H1 (cell line): ENCODE data around the gene CDK5R1. TPM values are rescaled to one million over a fixed set of nuclear protein-coding genes. Genes with fewer than 3 reads are reported as not detected.

Experiments
- CTCF ChIA-PET: fragments of 300-600 bp; sonication (Branson Sonifier 250); formaldehyde crosslinking; loops from one replicate; lab custom pipeline; 2021; ENCODE audit not compliant: partially characterized antibody; lab: Charles Lee
- POLR2A ChIA-PET: fragments of 300-600 bp; sonication (Branson Sonifier 250); formaldehyde crosslinking; loops from one replicate; lab custom pipeline; 2021; ENCODE audit warnings: inconsistent platforms; ENCODE audit not compliant: partially characterized antibody; lab: Charles Lee
- DNase-seq, 2 experiments: peaks; one replicate each; pipeline versions ENCODE4 v3.0.0 to v3.0.0-alpha.2; 2010 to 2022; ENCODE audit warnings: low spot score in 2 of 2, low read depth in 1 of 2, mixed read lengths in 1 of 2
- FAIRE-seq: peaks from 2 replicates; lab custom pipeline; 2011; peaks lifted over from hg19 to GRCh38; lab: Jason Lieb, UNC
- H2AFZ ChIP-seq: 2 replicates; pipeline ENCODE4 v1.8.1; 2012; ENCODE audit warnings: low read length, inconsistent platforms
- H2AK5ac ChIP-seq: 2 replicates; pipeline ENCODE4 v1.6.1; 2013; ENCODE audit warnings: low read depth, low read length
- H2BK120ac ChIP-seq: replicated peaks from 2 replicates; pipeline ENCODE3; 2013; ENCODE audit warnings: low read depth, low read length, inconsistent platforms
- H2BK12ac ChIP-seq: 2 replicates; pipeline ENCODE4 v1.6.1; 2013; ENCODE audit warnings: low read depth, low read length
- H2BK15ac ChIP-seq: 2 replicates; pipeline ENCODE4 v1.6.1; 2013; ENCODE audit warnings: low read length
- H2BK20ac ChIP-seq: 2 replicates; pipeline ENCODE4 v1.6.1; 2013; ENCODE audit warnings: low read length
- H2BK5ac ChIP-seq: 2 replicates; pipeline ENCODE4 v1.6.1; 2013; ENCODE audit warnings: low read depth, low read length
- H3K14ac ChIP-seq: 2 replicates; pipeline ENCODE4 v1.6.1; 2013; ENCODE audit warnings: inconsistent platforms; ENCODE audit not compliant: insufficient read length
- H3K18ac ChIP-seq: 2 replicates; pipeline ENCODE4 v1.6.1; 2013; ENCODE audit warnings: low read length; ENCODE audit errors: extremely low read depth
- H3K23ac ChIP-seq: 2 replicates; pipeline ENCODE4 v1.6.1; 2013; ENCODE audit warnings: inconsistent platforms; ENCODE audit not compliant: insufficient read length
- H3K23me2 ChIP-seq: 2 replicates; pipeline ENCODE4 v1.6.1; 2013; ENCODE audit warnings: low read depth, low read length
- H3K27ac ChIP-seq: 2 replicates; pipeline ENCODE4 v1.6.1; 2011; ENCODE audit warnings: low read depth, low read length, inconsistent platforms
- H3K27me3 ChIP-seq, 4 experiments: replicated peaks in 1 of 4; 1 replicate in 1 of 4; 2 replicates in 3 of 4; pipeline versions ENCODE4 v1.6.1 to v1.8.1; 2011 to 2013; ENCODE audit warnings: low read length in 3 of 4, mild to moderate bottlenecking in 3 of 4, inconsistent platforms in 2 of 4, mixed read lengths in 2 of 4, moderate library complexity in 1 of 4; ENCODE audit not compliant: control insufficient read depth in 3 of 4, insufficient read depth in 3 of 4; ENCODE audit errors: extremely low read depth in 1 of 4
- H3K36me3 ChIP-seq, 4 experiments: 2 replicates each; pipeline versions ENCODE4 v1.6.1 to v1.8.1; 2011 to 2013; ENCODE audit warnings: mild to moderate bottlenecking in 4 of 4, low read length in 3 of 4, moderate library complexity in 2 of 4, control low read depth in 1 of 4, inconsistent platforms in 1 of 4; ENCODE audit not compliant: insufficient read depth in 4 of 4, control insufficient read depth in 2 of 4
- H3K4ac ChIP-seq: replicated peaks from 2 replicates; pipeline ENCODE3; 2013; ENCODE audit warnings: low read length, low read depth, mixed read lengths, inconsistent platforms; ENCODE audit not compliant: insufficient read length
- H3K4me1 ChIP-seq, 4 experiments: replicated peaks in 1 of 4; 1 replicate in 1 of 4; 2 replicates in 3 of 4; pipeline versions ENCODE4 v1.6.1 to v1.8.1; 2011 to 2013; ENCODE audit warnings: low read length in 3 of 4, inconsistent platforms in 2 of 4, mixed read lengths in 1 of 4; ENCODE audit not compliant: insufficient read depth in 4 of 4, control insufficient read depth in 3 of 4
- H3K4me2 ChIP-seq, 2 experiments: 2 replicates each; pipeline versions ENCODE4 v1.6.1 to v1.8.1; 2011 to 2013; ENCODE audit warnings: low read depth in 2 of 2, low read length in 2 of 2, control low read depth in 1 of 2, inconsistent platforms in 1 of 2, mild to moderate bottlenecking in 1 of 2; ENCODE audit not compliant: insufficient read depth in 1 of 2
- H3K4me3 ChIP-seq, 4 experiments: fragments of 200-600, 300-600 bp in 1 of 4; sonication (generic), shearing (Covaris generic), sonication (Bioruptor Twin) in 1 of 4; 2 replicates each; pipeline versions ENCODE4 v1.5.1 to v1.8.1; 2011 to 2016; ENCODE audit warnings: low read length in 4 of 4, low read depth in 3 of 4, control low read depth in 2 of 4, inconsistent platforms in 2 of 4, mild to moderate bottlenecking in 2 of 4, mixed read lengths in 1 of 4, moderate library complexity in 1 of 4; ENCODE audit not compliant: insufficient read depth in 2 of 4; ENCODE audit errors: extremely low read depth in 1 of 4
- H3K56ac ChIP-seq: replicated peaks from 2 replicates; pipeline ENCODE3; 2013; ENCODE audit warnings: low read depth, mild to moderate bottlenecking, mixed read lengths, low read length, inconsistent platforms; ENCODE audit not compliant: insufficient read length
- H3K79me1 ChIP-seq: 2 replicates; pipeline ENCODE4 v1.6.1; 2013; ENCODE audit warnings: low read depth, low read length, control low read depth
- H3K79me2 ChIP-seq, 2 experiments: 2 replicates each; pipeline versions ENCODE4 v1.6.1 to v1.8.1; 2012 to 2013; ENCODE audit warnings: low read length in 2 of 2, mild to moderate bottlenecking in 2 of 2, inconsistent platforms in 1 of 2; ENCODE audit not compliant: insufficient read depth in 2 of 2, control insufficient read depth in 1 of 2
- H3K9ac ChIP-seq, 4 experiments: replicated peaks in 1 of 4; 1 replicate in 1 of 4; 2 replicates in 3 of 4; pipeline versions ENCODE4 v1.6.1 to v1.8.1; 2011 to 2013; ENCODE audit warnings: low read depth in 3 of 4, low read length in 3 of 4, control low read depth in 2 of 4, mild to moderate bottlenecking in 2 of 4, moderate library complexity in 2 of 4, inconsistent platforms in 1 of 4; ENCODE audit errors: extremely low read depth in 1 of 4
- H3K9me3 ChIP-seq, 2 experiments: 2 replicates each; pipeline versions ENCODE4 v1.6.1 to v1.8.1; 2012 to 2013; ENCODE audit warnings: mild to moderate bottlenecking in 2 of 2, moderate library complexity in 2 of 2, control low read depth in 1 of 2, inconsistent platforms in 1 of 2, low read depth in 1 of 2, low read length in 1 of 2, mixed read lengths in 1 of 2; ENCODE audit not compliant: insufficient read depth in 2 of 2
- H4K20me1 ChIP-seq, 2 experiments: replicated peaks in 1 of 2; 2 replicates each; pipeline versions ENCODE3 to v1.8.1; 2011 to 2013; ENCODE audit warnings: inconsistent platforms in 2 of 2, low read length in 2 of 2, mild to moderate bottlenecking in 1 of 2; ENCODE audit not compliant: insufficient read depth in 2 of 2, control insufficient read depth in 1 of 2
- H4K5ac ChIP-seq: 2 replicates; pipeline ENCODE4 v1.6.1; 2013; ENCODE audit warnings: low read length, low read depth, mixed read lengths, inconsistent platforms; ENCODE audit not compliant: insufficient read length
- H4K8ac ChIP-seq: 2 replicates; pipeline ENCODE4 v1.8.0; 2013; ENCODE audit warnings: mild to moderate bottlenecking, moderate library complexity, low read length, inconsistent platforms; ENCODE audit not compliant: insufficient read depth; ENCODE audit errors: extremely low read depth
- H4K91ac ChIP-seq: replicated peaks from 2 replicates; pipeline ENCODE3; 2013; ENCODE audit warnings: low read length, mixed read lengths, inconsistent platforms; ENCODE audit not compliant: insufficient read length
- ATF2 ChIP-seq: IDR thresholded peaks from 2 replicates; pipeline ENCODE4 v1.6.1; 2012; ENCODE audit warnings: low read length, inconsistent platforms
- BCL11A ChIP-seq, 2 experiments: IDR thresholded peaks; one replicate each; pipeline ENCODE4 v1.6.1; 2011; ENCODE audit warnings: low read depth in 2 of 2, low read length in 2 of 2, mild to moderate bottlenecking in 2 of 2
- CHD1 ChIP-seq: IDR thresholded peaks from 2 replicates; pipeline ENCODE4 v1.6.1; 2012; ENCODE audit warnings: low read depth, low read length, improper control_type of control experiment
- CTBP2 ChIP-seq: IDR thresholded peaks from 2 replicates; pipeline ENCODE4 v1.7.0; 2011; ENCODE audit warnings: borderline replicate concordance, mild to moderate bottlenecking, moderate library complexity, mixed read lengths, low read length; ENCODE audit not compliant: insufficient read depth, insufficient read length
- EP300 ChIP-seq, 2 experiments: IDR thresholded peaks; 1 replicate in 1 of 2; 2 replicates in 1 of 2; pipeline ENCODE4 v1.6.1; 2011 to 2012; ENCODE audit warnings: low read depth in 2 of 2, low read length in 2 of 2, mild to moderate bottlenecking in 2 of 2, borderline replicate concordance in 1 of 2, inconsistent platforms in 1 of 2, moderate library complexity in 1 of 2
- RNF2 ChIP-seq: fragments of 200-900, 300-1000 bp; sonication (generic); IDR thresholded peaks from 2 replicates; pipeline ENCODE4 v1.7.1; 2016; ENCODE audit warnings: borderline replicate concordance, low read depth, mild to moderate bottlenecking, antibody characterized with exemption, low read length; ENCODE audit not compliant: poor library complexity, severe bottlenecking; ENCODE audit errors: missing control alignments
- RXRA ChIP-seq: IDR thresholded peaks from 2 replicates; pipeline ENCODE4 v1.6.1; 2011; ENCODE audit warnings: low read depth, mild to moderate bottlenecking, low read length, moderate library complexity; ENCODE audit not compliant: insufficient read depth
- SP1 ChIP-seq: IDR thresholded peaks from 2 replicates; pipeline ENCODE4 v1.6.1; 2011; ENCODE audit warnings: low read depth, low read length
- YY1 ChIP-seq: IDR thresholded peaks from 2 replicates; pipeline ENCODE4 v1.6.1; 2011; ENCODE audit warnings: low read depth, mild to moderate bottlenecking, low read length
- WGBS, 2 experiments: shearing (Covaris generic) in 1 of 2; methylation state at CpG; one replicate each; pipeline versions ENCODE4 v1.1.6 to v1.1.7; 2013 to 2015; ENCODE audit warnings: low lambda C conversion rate in 2 of 2, mixed read lengths in 2 of 2, inconsistent platforms in 1 of 2, low coverage in 1 of 2, missing lambda C conversion rate in 1 of 2; ENCODE audit not compliant: insufficient replicate concordance in 2 of 2, insufficient coverage in 1 of 2, insufficient read length in 1 of 2; ENCODE audit errors: extremely low coverage in 1 of 2, missing lambda C conversion rate in 1 of 2; 5-methylcytosine and 5-hydroxymethylcytosine counted together
- polyA plus RNA-seq, 7 experiments: library from polyadenylated mRNA; depleted of rRNA in 3 of 7; stranded (reverse) in 5 of 7; unstranded in 2 of 7; fragments of >200 nt in 5 of 7; fragments of 200-250 nt in 2 of 7; gene quantifications; 1 replicate in 5 of 7; 2 replicates in 1 of 7; 4 replicates in 1 of 7; pipeline versions ENCODE4 v1.2.1 to v1.2.3, GENCODE V29; 2011 to 2013; ENCODE audit warnings: missing spikeins in 2 of 7, mixed read lengths in 2 of 7
- total RNA-seq: library from RNA; stranded (reverse); fragmentation: NEBNext Ultra II Directional; extraction: Animal tissue kit (Norgen Biotek cat#: 25700); gene quantifications from 2 replicates; pipeline ENCODE4 v1.2.1, GENCODE V29; 2021

Gene CDK5R1
- total and polyA plus RNA-seq, 2 of the 8 experiments (the other 6 are each of a cell fraction or from before 2014, with no cell fraction given) = 2.7 to 9.9 TPM

- H3K27ac ChIP-seq = no peak overlapping the region
- no peak overlapping the region for H2AK5ac ChIP-seq
- 62% methylated on average over 12 of the region's 12 CpGs; no CpG with 5 or more reads in 1 of the 2 experiments for WGBS, 2 experiments
- H2BK12ac ChIP-seq = no peak overlapping the region
- peaks cover 3% of the 10 kb centered on the region; the same call in 1 of the 2 replicates for H3K23me2 ChIP-seq
- H3K23ac ChIP-seq = no peak overlapping the region
- no peak overlapping the region for H4K91ac ChIP-seq
- H3K36me3 ChIP-seq = no peaks in the 10 kb centered on the region
- H3K4me2 ChIP-seq = no peak overlapping the region; a peak in 1 of 4 replicates
- H3K4me1 ChIP-seq = peaks cover 19 to 39% (median 25%) of the 10 kb centered on the region in 4 experiments
- no peaks in the 10 kb centered on the region; a peak in 2 of 7 replicates for H3K27me3 ChIP-seq
- FAIRE-seq = no peak
- H2BK5ac ChIP-seq = no peak overlapping the region; the same call in 1 of the 2 replicates
- H4K20me1 ChIP-seq = no peaks in the 10 kb centered on the region
- H3K79me2 ChIP-seq = no peaks in the 10 kb centered on the region
- H3K9me3 ChIP-seq = no peaks in the 10 kb centered on the region
- H2AFZ ChIP-seq = 0 out of 2 replicates have a peak overlapping the region, but pooled peaks have one; percentile 3
- H3K4ac ChIP-seq = no peak overlapping the region
- H3K56ac ChIP-seq = no peak overlapping the region
- ChIA-PET POLR2A (interaction anchor here (1.1 to 5.3 kb wide), 5 partner anchors 8 to 72 kb away, joined by 4 to 35 read pairs (median 6); partner anchors contain the start of genes CDK5R1 and PSMD11), CTCF (interaction anchor here (0.6 to 2.1 kb wide), 4 partner anchors 22 to 54 kb away, joined by 3 to 7 read pairs (median 4); no protein-coding TSS in a partner anchor)
- H2BK15ac ChIP-seq = no peak overlapping the region
- H4K8ac ChIP-seq = no peak overlapping the region
- H3K9ac ChIP-seq = no peak overlapping the region; a peak in 2 of 7 replicates
- no peak overlapping the region for H2BK20ac ChIP-seq
- peak overlapping the region; percentile 11; the same call in 1 of the 2 replicates for H3K18ac ChIP-seq
- no peak overlapping the region for H3K4me3 ChIP-seq
- no peak overlapping the region for H3K14ac ChIP-seq
- H2BK120ac ChIP-seq = no peak overlapping the region
- DNase-seq = no peak
- H3K79me1 ChIP-seq = no peaks in the 10 kb centered on the region
- H4K5ac ChIP-seq = no peak overlapping the region
- no peak for TF ChIP-seq YY1
- no peak for TF ChIP-seq CTBP2
- TF ChIP-seq CHD1 = no peak
- no peak for TF ChIP-seq BCL11A (IDR thresholded peaks at IDR 0.05; ENCODE audit: low read depth in 2 of 2, low read length in 2 of 2)
- TF ChIP-seq RNF2 = no peak
- TF ChIP-seq EP300 (IDR thresholded peaks at IDR 0.05; ENCODE audit: borderline replicate concordance in 1 of 2, low read depth in 2 of 2, low read length in 2 of 2) = no peak
- TF ChIP-seq RXRA = no peak
- TF ChIP-seq SP1 = no peak
- no peak for TF ChIP-seq ATF2
Observed at GRCh38 chr17:32516940-32517701, 30.3 kb downstream of the CDK5R1 start.
